Hepatocyte (in vitro differentiated cells): ENCODE data around the gene MUSK.

ENCODE experiments used
- EZH2 ChIP-seq: fragments of 200-600 bp; sonication (generic); IDR thresholded peaks from 2 replicates; pipeline ENCODE4 v1.6.1; 2016; ENCODE audit warnings: antibody characterized with exemption, mild to moderate bottlenecking, borderline replicate concordance
- TF ChIP-seq, protein P1 (sequence below): fragments of 200-600 bp; sonication (generic); IDR thresholded peaks from 2 replicates; pipeline ENCODE4 v1.5.1; 2016; ENCODE audit warnings: antibody characterized with exemption, mild to moderate bottlenecking; ENCODE audit not compliant: poor library complexity

DNA sequence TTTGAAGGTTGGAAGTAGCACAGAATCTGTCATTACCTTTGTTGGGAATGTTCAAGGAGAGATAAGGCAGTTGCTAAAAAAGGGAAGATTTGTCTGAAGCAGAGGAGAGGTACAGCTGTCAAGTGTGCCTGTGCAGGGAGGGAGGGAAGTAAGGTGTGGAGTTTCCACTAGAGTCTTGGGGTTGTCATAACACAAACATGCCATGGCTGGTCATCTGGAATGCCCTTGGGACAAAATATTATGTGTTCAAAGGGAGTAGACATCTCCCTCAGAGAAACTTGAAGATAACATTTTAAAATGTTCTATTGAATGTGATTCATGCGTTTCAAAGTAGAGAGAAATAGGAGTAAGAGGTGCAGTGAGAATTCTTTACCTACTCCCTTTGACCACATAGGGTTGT, 95.0 kb downstream of the MUSK start:
- TF ChIP-seq, protein P1, sequence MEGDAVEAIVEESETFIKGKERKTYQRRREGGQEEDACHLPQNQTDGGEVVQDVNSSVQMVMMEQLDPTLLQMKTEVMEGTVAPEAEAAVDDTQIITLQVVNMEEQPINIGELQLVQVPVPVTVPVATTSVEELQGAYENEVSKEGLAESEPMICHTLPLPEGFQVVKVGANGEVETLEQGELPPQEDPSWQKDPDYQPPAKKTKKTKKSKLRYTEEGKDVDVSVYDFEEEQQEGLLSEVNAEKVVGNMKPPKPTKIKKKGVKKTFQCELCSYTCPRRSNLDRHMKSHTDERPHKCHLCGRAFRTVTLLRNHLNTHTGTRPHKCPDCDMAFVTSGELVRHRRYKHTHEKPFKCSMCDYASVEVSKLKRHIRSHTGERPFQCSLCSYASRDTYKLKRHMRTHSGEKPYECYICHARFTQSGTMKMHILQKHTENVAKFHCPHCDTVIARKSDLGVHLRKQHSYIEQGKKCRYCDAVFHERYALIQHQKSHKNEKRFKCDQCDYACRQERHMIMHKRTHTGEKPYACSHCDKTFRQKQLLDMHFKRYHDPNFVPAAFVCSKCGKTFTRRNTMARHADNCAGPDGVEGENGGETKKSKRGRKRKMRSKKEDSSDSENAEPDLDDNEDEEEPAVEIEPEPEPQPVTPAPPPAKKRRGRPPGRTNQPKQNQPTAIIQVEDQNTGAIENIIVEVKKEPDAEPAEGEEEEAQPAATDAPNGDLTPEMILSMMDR: no peak
- TF ChIP-seq EZH2: no peak
